Activated gamma-delta T cell (primary cell): ENCODE data around the gene HDHD2.

Experiments
- DNase-seq: peaks from one replicate; lab custom pipeline; 2025; lab: John Stamatoyannopoulos, UW

HDHD2 gene

DNA sequence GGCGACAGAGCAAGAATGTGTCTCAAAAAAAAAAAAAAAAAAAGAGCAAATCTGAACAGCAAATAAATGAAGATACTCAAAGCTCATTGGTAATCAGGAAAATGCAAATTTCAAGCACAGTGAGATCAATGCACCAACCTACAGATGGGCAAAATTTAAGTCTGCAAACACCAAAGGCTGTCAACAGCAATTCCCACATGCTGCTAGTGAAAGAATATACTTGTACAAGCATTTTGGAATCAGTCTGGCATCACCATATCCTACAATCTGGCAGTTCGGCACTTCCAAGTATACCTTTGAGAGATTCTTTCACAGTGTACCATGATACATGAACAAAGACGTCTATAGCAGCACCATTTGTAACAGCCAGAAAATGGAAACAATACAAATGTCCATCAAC lies 4.1 kb downstream of the HDHD2 start:
- DNase-seq = no peak

DNA sequence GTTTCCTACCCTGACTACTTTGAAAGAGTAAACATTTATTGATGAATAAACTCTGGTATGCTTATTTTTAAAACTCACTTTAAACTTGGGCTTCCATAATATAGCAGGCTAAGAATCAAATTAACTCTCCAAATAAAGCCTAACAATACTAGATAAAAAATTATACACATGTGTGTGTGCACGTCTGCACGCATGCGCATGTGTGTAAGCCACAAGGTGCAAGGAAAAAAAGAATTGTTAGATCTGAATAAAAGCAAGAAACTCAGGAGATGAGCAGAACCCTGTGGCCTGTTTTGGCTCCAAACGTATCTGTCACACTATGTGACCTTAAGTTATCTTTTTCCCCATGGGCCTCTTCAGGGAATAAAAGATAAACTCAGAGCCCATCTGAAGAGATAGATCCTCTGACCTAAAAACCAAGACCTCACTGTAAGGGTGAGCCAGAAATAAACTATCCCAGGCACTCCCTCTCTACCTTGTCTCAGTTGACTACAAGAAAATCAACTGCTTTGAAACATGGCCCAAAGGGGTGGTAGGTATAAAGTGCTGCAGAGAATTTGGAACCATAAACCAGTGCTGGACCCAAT lies 6.3 kb downstream of the HDHD2 start:
- DNase-seq = no peak

DNA sequence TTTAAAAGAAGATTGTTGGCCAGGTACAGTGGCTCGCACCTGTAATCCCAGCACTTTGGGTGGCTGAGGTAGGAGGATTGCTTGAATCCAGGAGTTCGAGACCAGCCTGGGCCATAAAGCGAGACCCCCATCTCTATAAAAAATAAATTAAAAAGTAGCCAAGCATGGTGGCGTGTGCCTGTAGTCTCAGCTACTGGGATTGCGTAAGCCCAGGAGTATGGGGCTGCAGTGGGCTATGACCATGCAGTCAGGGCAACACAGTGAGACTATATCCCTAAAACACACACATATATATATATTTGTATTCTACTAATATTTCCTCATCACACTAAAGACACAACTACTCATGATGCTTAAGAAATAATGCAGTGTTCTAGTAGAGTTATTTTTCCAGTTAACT lies 7.1 kb downstream of the HDHD2 start:
- no peak for DNase-seq

DNA sequence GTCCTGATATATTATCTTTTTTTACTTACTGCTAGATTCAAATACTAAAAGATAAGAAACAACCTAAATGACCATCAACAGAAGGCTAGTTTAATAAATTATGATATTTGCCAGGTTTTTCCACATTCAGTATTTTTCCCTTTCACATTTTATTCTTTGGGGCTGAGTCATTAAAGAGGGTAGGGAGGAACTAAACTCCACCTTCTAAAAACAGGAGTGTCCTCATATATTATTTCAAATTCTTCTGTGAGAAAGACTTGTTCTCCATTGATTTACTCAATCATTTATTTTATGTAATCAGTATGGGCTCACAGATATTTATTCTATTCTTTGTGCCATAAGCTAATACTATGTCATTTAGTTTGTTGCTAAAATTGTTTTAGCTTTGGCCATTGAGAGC lies 9.0 kb downstream of the HDHD2 start:
- DNase-seq = no peak

DNA sequence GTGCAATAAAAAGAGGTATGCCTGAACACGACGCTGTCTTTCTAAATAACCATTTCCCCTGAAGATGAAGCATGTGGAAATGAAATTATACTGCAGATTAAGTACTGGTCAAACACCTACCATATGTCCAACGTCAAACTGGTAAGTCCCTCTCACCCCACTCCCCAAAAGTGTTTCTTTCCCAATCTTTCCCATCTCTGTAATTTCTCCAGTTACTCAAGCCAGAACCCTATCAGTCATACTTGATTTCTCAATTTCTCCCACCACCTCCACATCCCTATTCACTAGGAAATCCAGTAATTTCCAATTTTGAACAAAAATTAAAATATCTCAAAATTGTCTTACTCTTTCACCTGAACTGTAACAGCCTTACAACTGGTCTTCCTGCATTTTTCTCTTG lies 29.2 kb downstream of the HDHD2 start:
- DNase-seq = no peak

DNA sequence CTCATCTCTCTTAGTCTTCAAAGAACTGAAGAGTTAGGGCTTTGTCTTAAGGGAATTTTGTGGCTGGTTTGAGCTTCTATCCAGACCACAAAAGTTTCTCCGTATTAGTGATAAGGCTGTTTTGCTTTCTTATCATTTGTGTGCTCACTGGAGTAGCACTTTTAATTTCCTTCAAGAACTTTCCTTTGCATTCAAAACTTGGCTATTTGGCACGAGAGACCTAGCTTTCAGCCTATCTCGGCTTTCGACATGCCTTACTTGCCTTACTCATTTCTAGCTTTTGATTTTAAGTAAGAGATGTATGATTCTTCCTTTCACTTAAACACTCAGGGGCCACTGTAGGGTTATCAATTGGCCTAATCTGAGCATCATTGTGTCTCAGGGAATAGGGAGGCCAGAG lies 29.9 kb downstream of the HDHD2 start:
- DNase-seq = no peak

DNA sequence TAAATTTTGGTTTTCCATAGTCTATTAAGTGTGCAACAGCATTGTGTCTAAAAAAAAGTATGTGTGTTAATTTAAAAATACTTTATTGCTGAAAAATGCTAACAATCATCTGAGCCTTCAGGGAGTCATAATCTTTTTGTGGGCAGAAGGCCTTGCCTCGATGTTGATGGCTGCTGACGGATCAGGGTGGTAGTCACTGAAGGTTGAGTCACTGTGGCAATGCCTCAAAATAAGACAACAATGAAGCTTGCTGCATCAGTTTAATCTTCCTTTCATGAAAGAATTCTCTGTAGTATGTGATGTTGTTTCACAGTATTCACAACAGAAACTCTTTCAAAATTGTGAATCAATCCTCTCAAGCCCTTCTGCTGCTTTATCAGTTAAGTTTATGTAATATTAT lies 31.3 kb downstream of the HDHD2 start:
- no peak for DNase-seq

DNA sequence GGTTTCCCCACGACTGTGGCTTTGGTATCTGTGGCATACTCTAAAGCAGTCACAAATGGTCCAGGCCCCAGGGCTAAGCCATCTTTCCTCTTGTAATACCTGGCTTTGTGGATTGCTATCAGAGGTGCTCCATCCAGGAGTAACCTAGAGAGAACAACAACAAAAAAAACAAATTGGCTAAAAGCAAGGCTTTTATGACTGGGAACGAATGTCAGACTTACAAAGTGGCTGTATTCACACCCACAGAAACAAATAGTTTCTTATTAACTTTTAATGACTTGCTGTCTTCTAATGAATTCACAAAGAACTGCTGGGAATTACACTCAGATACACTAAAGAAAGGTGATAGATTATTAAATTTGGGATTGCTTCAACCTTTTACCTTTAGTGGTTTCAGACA lies 35.1 kb downstream of the HDHD2 start:
- DNase-seq = no peak

DNA sequence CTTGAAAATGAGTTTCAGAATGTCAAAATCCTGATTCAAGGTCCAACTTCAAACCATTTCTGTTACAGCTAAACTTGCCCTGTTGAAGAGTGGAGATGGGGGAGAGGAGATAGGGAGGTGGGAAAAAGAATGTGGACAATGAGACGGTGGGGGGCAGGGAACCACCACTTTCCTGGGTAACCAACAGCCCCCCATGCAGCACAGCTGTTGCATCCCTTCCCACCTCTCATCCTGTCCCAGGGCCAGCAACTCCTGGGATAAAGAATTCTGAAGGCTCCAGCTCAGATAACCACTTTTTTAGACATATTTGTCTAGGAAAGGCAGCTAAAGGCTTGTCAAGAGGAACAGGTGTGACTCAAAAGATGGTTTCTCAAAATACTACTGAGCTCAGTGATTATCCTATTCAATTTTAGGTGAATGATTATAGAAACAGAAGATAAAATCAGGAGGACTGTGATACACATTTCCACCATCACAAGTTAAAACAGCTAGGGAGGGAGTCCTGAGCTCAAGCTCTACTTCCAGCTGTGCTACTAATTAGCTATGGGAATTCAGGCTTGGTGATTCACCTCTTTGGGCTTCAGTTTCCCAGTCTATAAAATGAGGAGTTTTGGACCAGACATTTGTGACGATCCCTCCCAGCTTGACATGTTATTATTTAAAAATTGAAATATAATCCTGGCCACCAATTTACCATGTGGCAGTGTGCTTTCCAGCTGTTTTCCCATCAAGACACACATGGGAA lies 36.3 kb downstream of the HDHD2 start:
- no peak for DNase-seq

DNA sequence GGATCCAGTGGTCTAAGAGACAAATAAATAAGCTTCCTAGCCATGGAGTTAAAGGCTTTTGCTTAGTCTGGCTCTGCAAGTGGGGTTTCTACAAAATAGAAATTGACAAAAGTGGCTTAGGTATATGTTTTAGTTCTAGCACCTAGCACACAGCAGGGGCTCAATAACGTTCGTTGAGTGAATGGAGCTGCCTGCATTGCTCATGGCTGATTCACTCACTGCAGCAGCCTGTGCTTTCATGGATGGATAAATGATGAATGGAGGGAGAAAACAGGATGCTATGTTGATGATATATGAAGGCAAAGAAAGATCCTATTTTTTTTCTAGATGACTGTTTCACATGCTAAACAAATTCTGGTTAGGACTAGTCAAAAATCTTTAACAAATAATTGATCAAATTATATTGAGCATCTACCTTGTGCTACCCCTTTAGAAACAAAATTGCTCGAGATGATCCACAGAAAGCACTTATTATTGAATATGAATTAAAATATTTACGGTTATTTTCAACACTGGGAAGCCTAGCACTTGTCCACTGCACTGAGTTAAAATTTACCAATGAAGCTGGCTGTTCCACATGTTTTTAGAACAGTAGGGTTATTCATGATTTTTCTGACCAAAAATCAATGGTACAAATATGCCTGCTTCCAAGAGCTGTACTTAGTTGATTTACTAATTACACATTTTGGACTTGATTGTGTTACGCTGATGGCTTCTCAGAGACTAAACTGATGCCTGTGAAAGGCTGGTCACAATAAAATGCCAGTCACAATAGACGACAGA lies 39.6 kb downstream of the HDHD2 start:
- DNase-seq = no peak

DNA sequence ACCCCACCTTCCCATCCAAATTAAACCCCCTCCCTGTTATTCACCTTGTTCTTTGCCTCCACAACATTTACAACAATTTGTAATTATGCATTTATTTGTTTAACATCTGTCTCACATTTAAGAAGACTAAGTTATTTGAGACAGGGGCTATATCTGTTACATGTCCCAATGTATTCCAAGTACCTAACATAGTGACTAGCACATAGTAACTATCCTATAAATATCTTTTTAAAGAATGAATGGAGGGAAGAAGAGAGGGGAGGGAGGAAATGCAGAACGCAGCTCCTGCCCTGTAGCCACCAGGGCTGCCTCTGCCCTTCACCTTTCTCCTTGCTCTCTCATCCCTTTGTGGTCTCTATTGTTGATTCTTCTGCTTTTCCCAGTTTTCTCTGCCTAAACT lies 40.6 kb downstream of the HDHD2 start:
- no peak for DNase-seq

DNA sequence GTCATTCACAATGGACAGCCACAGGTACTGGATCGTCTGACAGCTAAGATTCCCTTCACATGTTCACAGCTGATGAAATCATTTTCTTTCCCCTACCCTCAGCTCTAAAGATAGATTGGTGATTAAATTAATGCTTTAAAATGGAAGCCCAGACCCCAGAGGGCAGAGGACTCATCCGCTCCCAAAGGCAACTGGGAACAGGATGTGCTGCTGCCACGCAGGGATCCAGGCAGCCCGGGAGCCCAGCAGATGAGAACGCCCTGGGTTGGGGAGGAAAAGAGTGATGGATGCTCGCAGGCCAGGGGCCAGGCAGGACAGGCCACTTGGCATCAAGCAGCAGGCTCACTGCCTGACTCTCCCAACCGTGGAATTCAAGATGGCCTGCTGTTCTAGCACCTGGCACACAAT lies 41.3 kb downstream of the HDHD2 start:
- DNase-seq = no peak

DNA sequence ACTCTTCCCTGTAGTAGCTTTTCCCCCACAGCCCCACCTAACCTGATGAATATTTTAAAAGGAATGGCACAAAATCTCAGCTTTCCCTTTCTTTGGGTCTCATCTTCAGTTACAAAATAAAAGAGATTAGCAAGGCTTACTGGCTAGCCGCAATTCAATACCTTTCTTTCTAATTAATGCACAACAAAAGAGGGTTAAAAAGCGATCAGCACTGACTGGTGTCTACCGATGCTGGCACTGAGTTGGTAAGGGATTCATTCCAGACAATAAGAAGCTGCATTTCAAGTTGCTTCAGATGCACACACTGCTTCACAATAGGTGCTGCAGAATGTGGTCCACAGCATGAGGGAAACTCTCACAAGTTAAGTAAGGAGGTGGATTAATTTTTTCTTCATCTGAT lies 41.9 kb downstream of the HDHD2 start:
- DNase-seq = no peak

DNA sequence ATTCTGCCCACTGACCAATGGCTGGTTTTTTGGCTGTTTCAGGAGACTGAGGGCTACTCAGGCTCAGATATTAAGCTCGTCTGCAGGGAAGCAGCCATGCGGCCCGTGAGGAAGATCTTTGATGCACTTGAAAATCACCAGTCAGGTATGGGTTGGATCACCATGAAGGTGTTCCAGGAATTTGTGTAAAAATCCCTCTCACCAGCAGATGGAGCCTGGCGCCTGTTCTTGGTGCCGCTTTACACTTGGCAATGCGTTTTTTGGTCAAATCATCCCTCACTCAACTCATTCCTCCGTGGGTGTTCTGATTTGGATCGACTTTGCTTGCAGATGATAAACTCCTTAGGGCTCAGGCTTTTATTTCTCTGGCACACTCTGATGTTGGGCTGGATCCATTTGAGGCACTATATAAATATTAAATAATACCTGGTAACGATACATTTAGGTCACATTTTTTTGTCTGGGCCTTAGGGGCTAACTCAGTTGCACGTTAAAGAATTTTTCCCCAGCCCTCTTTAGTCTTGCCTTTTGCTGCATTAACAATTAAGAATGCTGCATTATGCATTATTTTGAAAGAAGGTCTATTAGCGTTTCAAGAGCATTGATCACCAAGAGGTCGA lies 50.0 kb downstream of the HDHD2 start:
- no peak for DNase-seq

DNA sequence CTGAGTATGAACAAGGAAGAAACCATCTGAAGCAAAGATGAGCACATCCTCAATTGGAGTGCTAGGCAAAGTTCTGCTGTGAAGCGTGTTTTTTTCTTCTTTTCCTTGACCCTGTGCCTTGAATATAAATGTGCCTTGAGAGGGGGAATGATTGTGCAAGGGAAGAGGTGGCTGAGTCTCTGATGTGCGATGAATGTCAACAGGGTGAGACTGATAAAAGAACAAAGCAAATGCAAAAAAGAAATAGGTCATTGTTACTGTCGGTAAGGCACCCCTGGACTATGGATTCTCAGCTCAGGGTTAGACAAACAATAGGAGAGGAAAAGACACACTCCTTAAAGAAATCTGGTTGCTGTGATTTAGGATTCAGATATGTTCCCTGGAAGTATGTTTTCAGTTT lies 54.5 kb downstream of the HDHD2 start:
- DNase-seq = no peak

DNA sequence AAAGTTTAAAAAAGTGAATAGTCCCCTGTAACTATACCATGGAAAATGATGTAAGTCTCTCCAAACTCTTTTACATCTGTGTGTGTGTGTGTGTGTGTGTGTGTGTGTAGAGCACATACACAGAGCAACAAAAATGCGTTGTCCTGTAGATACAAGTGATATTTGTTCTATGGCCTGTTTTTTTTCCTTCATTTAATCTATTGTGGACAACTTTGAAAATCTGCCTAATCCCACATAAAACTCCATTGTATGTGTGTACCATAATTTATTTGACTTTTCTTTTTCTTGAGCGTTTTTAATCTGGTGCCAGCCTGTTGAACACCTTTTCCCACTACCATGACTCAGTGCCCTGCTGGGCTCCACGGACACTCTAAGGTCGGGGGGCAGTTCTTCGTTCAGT lies 62.6 kb downstream of the HDHD2 start:
- no peak for DNase-seq

DNA sequence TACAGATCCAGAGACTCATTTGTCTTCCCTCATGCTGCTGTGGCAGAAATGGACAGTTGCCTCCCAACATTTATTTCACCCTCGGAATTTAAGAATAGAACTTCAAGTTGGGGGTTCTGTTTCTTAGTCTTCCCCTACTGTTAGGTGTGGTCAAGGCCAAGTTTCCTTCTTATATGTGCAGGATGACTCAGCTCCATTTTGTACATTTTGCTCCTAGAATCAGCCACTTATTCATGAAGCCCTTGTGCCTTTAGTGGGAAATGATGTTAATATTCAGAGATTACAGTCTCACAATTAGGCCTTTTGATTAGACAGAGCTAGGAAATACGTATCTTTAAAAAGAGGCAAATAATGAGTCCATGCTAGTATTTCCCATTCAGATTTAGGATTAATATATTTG lies 68.7 kb downstream of the HDHD2 start:
- DNase-seq = no peak

DNA sequence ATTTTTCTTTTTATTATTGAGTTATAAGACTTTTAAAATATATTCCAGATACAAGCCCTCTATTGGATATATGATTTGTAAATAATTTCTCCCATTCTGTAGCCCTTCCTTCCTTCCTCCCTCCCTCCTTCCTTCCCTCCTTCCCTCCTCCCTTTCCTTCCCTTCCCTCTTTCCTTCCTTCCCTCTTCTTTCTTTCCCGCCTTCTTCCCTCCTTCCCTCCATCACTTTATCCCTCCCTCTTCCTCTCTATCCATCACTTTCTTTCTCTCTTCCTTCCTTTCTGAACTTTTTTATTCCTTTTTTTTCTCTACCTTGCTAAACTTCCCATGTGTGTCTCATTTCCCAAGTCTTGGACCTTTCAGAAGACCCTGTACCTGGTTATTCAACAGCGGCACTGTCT lies 69.4 kb downstream of the HDHD2 start:
- no peak for DNase-seq

DNA sequence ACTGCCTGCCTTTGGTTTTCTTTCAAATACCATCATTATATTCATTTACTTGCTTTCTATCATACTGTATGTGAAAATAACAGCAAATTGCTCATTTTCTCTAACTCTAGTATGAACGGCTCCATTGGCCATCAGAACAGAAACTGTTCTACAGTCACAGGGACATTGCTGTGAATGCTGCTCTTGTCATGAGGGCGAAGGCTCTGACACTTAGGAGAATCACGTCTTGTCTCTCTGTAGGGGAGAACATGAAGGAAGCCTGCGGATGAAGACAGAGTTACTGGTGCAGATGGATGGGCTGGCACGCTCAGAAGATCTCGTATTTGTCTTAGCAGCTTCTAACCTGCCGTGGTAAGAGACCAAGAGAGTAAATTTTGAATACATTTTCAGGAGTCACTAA lies 73.2 kb downstream of the HDHD2 start:
- DNase-seq = no peak

DNA sequence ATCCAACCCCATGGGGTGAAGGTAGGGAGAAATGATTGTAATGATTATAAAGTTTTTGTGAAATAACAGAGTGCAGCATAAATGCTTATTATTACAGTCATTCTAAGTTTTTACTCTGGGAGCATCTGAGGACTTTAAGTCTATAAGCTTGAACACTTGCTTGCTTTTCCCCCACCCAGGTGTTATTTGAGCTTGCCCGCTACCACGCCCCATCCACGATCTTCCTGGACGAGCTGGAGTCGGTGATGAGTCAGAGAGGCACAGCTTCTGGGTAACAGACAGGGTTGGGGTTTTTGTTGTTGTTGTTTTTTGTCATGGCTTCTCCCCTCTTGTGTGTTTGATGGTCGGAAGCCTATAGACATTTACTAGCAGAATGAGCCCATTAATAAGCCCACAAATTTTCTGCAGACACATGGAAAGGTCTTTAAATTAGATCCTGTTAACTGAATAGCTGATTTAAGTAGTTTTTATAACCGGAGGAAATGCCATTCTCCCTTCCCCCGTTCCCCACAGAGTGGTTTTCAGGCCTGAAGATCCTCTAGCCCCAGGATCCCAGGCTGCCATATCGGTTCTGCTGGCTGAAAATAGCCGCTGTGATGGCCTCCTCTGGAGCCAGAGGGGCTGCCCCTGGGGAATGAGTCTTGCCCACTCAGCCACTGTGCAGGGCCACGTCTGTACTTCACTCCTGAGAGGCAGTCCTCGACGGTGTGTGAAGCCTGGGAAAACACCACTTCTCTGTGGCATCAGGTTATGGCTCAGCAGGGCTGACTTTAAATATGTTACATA lies 75.0 kb downstream of the HDHD2 start:
- DNase-seq = no peak

DNA sequence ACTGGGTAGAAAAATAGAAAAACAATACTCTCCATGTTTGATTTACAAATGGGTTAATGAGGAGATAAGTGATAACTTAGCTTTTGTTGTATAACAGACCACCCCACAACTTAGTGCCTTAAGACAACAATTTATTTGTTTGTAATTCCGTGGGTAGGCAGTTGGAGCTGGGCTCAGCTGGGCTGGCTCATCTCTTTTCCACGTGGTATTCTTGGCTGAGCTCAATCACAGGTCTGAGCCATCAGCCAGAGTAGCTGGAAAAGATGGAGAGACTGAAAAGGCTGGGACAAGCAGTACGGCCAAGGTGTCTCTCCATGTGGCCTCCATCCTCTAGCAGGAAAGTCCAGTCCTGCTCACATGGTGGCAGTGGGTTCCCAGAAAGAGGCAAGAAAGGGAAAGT lies 82.7 kb downstream of the HDHD2 start:
- DNase-seq = no peak

DNA sequence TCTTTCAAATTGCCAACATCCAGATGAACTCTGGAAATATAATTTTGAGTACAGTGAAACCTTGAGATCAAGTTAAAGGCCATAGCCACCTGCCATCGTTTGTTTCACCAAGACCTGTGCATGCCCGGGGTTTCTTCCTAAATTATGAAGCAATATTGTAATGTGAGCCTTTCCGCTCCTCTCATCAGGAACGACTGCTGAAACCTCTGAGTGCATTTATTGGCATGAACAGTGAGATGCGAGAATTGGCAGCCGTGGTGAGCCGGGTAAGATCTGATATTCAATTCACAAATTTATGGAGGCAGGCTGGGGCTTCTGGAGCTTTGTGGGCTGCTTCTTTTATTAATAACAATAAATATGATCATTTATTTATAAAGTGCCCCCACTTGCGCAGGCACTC lies 87.2 kb downstream of the HDHD2 start:
- DNase-seq = no peak
